ENCODE results near the gene CHCHD1.
"Not testable (repeated sequence)": the region's sequence is repeated elsewhere in the genome, so short reads cannot be mapped to it uniquely, and the experiment has no call there.

The CHCHD1 gene

GRCh38 chr10:73769396-73769795, 12.5 kb upstream of the CHCHD1 start:
- no peak for DNase-seq

- DNase-seq, result peak in 1 of 2 experiments; percentile 60
Measured at GRCh38 chr10:73771722-73772280, 10.0 kb upstream of the CHCHD1 start.

GRCh38 chr10:73772281-73773151, 9.3 kb upstream of the CHCHD1 start:
- peak; percentile 44 to 75 for DNase-seq

- no peak for DNase-seq
Measured at GRCh38 chr10:73773152-73773879, 8.5 kb upstream of the CHCHD1 start.

GRCh38 chr10:73774637-73775036, 7.2 kb upstream of the CHCHD1 start:
- DNase-seq, result no peak

- no peak for DNase-seq
Measured at GRCh38 chr10:73779018-73779417, 2.8 kb upstream of the CHCHD1 start.

- DNase-seq, result no peak
Measured at GRCh38 chr10:73779539-73780197, 2.2 kb upstream of the CHCHD1 start.

- DNase-seq, result no peak
Measured at GRCh38 chr10:73780301-73780700, 1.5 kb upstream of the CHCHD1 start.

GRCh38 chr10:73780966-73781365, 882 bp upstream of the CHCHD1 start:
- DNase-seq, result no peak

GRCh38 chr10:73781548-73781878, 335 bp upstream of the CHCHD1 start:
- no peak for DNase-seq

- DNase-seq, result no peak
Measured at GRCh38 chr10:73782749-73783085, 869 bp downstream of the CHCHD1 start.

- DNase-seq, result peak; percentile 75 to 91
Measured at GRCh38 chr10:73785211-73785720, 3.4 kb downstream of the CHCHD1 start, which contains the start of gene ZSWIM8. Gene ZSWIM8, plus strand, starts transcription at chr10:73785606. Its CDS starts 273 bp downstream, at chr10:73785879.

GRCh38 chr10:73785721-73786511, 4.1 kb downstream of the CHCHD1 start:
- DNase-seq, result no peak

GRCh38 chr10:73786512-73786885, 4.7 kb downstream of the CHCHD1 start:
- DNase-seq, result no peak

- not testable (repeated sequence) for DNase-seq
Measured at GRCh38 chr10:73787031-73787800, 5.4 kb downstream of the CHCHD1 start.

GRCh38 chr10:73788864-73789658, 7.2 kb downstream of the CHCHD1 start:
- DNase-seq, result no peak

- DNase-seq, result no peak
Measured at GRCh38 chr10:73789659-73790055, 7.8 kb downstream of the CHCHD1 start.

GRCh38 chr10:73790886-73791625, 9.2 kb downstream of the CHCHD1 start:
- DNase-seq, result no peak

- no peak for DNase-seq
Measured at GRCh38 chr10:73791871-73792400, 10.1 kb downstream of the CHCHD1 start.

- no peak for DNase-seq
Measured at GRCh38 chr10:73793456-73793855, 11.6 kb downstream of the CHCHD1 start.

Measured in SW 1271 (cell line).